ENCODE data around the gene DIAPH3.

GRCh38 chr13:59963383-59963782 is 200.3 kb downstream of the DIAPH3 start:
- no peak for TF ChIP-seq POLR2AphosphoS5 (IDR thresholded peaks at IDR 0.05)
- no peak for TF ChIP-seq CTCF (IDR thresholded peaks at IDR 0.05)
- TF ChIP-seq POLR2A (IDR thresholded peaks at IDR 0.05) = no peak
- TF ChIP-seq EP300 (IDR thresholded peaks at IDR 0.05) = no peak

Data from sigmoid colon (tissue), 4 donors.